ENCODE measurements around the gene CDRT15. TPM values are rescaled to one million over a fixed set of nuclear protein-coding genes. Genes with fewer than 3 reads are reported as not detected.
"Not testable (repeated sequence)": the region's sequence is repeated elsewhere in the genome, so short reads cannot be mapped to it uniquely, and the experiment has no call there.

The CDRT15 gene
- total RNA-seq (not detected), polyA plus RNA-seq (not detected)
- long read RNA-seq, donor 1: 0 reads
- long read RNA-seq, donor 2: 0 reads

GRCh38 chr17:14236762-14237161 lies at the start of gene CDRT15:
Gene CDRT15 (minus strand): TSS chr17:14236862. CDS start chr17:14236833, 29 bp downstream.
- H3K9me3 ChIP-seq (ENCODE audit: control insufficient read depth, low read length); ATAC-seq (ENCODE audit: low FRiP score); DNase-seq; H3K36me3 ChIP-seq (ENCODE audit: control insufficient read depth in 1 of 2, insufficient read depth in 2 of 2, low read length in 1 of 2); intact Hi-C loops (cut with DNase I); H3K4me1 ChIP-seq (ENCODE audit: control insufficient read depth in 1 of 2, insufficient read depth in 2 of 2, low read length in 2 of 2); H3K4me3 ChIP-seq (ENCODE audit: low read length in 2 of 2); H3K27ac ChIP-seq (ENCODE audit: low read depth in 1 of 2, low read length in 2 of 2); H3K27me3 ChIP-seq (ENCODE audit: control insufficient read depth in 1 of 2, insufficient read depth in 2 of 2, low read length in 1 of 2): not testable (repeated sequence)
- 84 to 92% methylated on average over 10 to 11 of the region's 11 CpGs for WGBS, 2 donors

- Histone ChIP-seq H3K36me3 (ENCODE audit: control insufficient read depth in 1 of 2, insufficient read depth in 2 of 2, low read length in 1 of 2) (no peaks in the 10 kb centered on the region), H3K4me3 (ENCODE audit: low read length in 2 of 2) (no peak overlapping the region), H3K27me3 (ENCODE audit: control insufficient read depth in 1 of 2, insufficient read depth in 2 of 2, low read length in 1 of 2) (no peaks in the 10 kb centered on the region), H3K4me1 (ENCODE audit: control insufficient read depth in 1 of 2, insufficient read depth in 2 of 2, low read length in 2 of 2) (no peaks in the 10 kb centered on the region), H3K27ac (ENCODE audit: low read depth in 1 of 2, low read length in 2 of 2) (no peak overlapping the region), H3K9me3 (ENCODE audit: control insufficient read depth, low read length) (peaks cover 1% of the 10 kb centered on the region)
- intact Hi-C loops (cut with DNase I): no loop called here
- no peak for DNase-seq
- 81 to 89% methylated on average over 2 of the region's 2 CpGs for WGBS, 2 donors
- no peak for ATAC-seq (ENCODE audit: low FRiP score)
Measured at GRCh38 chr17:14282726-14283125, 46.1 kb upstream of the CDRT15 start.

GRCh38 chr17:14281530-14281929 lies 44.9 kb upstream of the CDRT15 start:
- H3K36me3 ChIP-seq (ENCODE audit: control insufficient read depth in 1 of 2, insufficient read depth in 2 of 2, low read length in 1 of 2): no peaks in the 10 kb centered on the region
- H3K4me1 ChIP-seq (ENCODE audit: control insufficient read depth in 1 of 2, insufficient read depth in 2 of 2, low read length in 2 of 2): no peaks in the 10 kb centered on the region
- no peak for ATAC-seq (ENCODE audit: low FRiP score)
- DNase-seq: no peak
- H3K9me3 ChIP-seq (ENCODE audit: control insufficient read depth, low read length): peaks cover 3% of the 10 kb centered on the region
- H3K4me3 ChIP-seq (ENCODE audit: low read length in 2 of 2): no peak overlapping the region
- WGBS, 2 donors: 83 to 84% methylated on average over 3 of the region's 3 CpGs
- no peak overlapping the region for H3K27ac ChIP-seq (ENCODE audit: low read depth in 1 of 2, low read length in 2 of 2)
- intact Hi-C loops (cut with DNase I): no loop called here
- no peaks in the 10 kb centered on the region for H3K27me3 ChIP-seq (ENCODE audit: control insufficient read depth in 1 of 2, insufficient read depth in 2 of 2, low read length in 1 of 2)

GRCh38 chr17:14276535-14277250 lies 40.0 kb upstream of the CDRT15 start:
- Histone ChIP-seq H3K4me1 (ENCODE audit: control insufficient read depth in 1 of 2, insufficient read depth in 2 of 2, low read length in 2 of 2) (no peaks in the 10 kb centered on the region), H3K27ac (ENCODE audit: low read depth in 1 of 2, low read length in 2 of 2) (no peak overlapping the region), H3K4me3 (ENCODE audit: low read length in 2 of 2) (no peak overlapping the region), H3K27me3 (ENCODE audit: control insufficient read depth in 1 of 2, insufficient read depth in 2 of 2, low read length in 1 of 2) (no peaks in the 10 kb centered on the region), H3K9me3 (ENCODE audit: control insufficient read depth, low read length) (peaks cover 3% of the 10 kb centered on the region), H3K36me3 (ENCODE audit: control insufficient read depth in 1 of 2, insufficient read depth in 2 of 2, low read length in 1 of 2) (no peaks in the 10 kb centered on the region)
- intact Hi-C loops (cut with DNase I): no loop called here
- ATAC-seq (ENCODE audit: low FRiP score) (no peak), DNase-seq (no peak)
- 72 to 78% methylated on average over 2 of the region's 2 CpGs for WGBS, 2 donors

GRCh38 chr17:14270508-14270907 lies 33.8 kb upstream of the CDRT15 start:
- H3K27ac ChIP-seq (ENCODE audit: low read depth in 1 of 2, low read length in 2 of 2): no peak overlapping the region
- no peaks in the 10 kb centered on the region for H3K27me3 ChIP-seq (ENCODE audit: control insufficient read depth in 1 of 2, insufficient read depth in 2 of 2, low read length in 1 of 2)
- intact Hi-C loops (cut with DNase I): no loop called here
- DNase-seq (no peak), ATAC-seq (ENCODE audit: low FRiP score) (no peak)
- no peaks in the 10 kb centered on the region for H3K36me3 ChIP-seq (ENCODE audit: control insufficient read depth in 1 of 2, insufficient read depth in 2 of 2, low read length in 1 of 2)
- H3K4me3 ChIP-seq (ENCODE audit: low read length in 2 of 2): no peak overlapping the region
- WGBS, 2 donors: 73 to 78% methylated on average over 2 of the region's 2 CpGs
- H3K4me1 ChIP-seq (ENCODE audit: control insufficient read depth in 1 of 2, insufficient read depth in 2 of 2, low read length in 2 of 2): no peaks in the 10 kb centered on the region
- peaks cover 4% of the 10 kb centered on the region for H3K9me3 ChIP-seq (ENCODE audit: control insufficient read depth, low read length)

GRCh38 chr17:14269473-14269872 lies 32.8 kb upstream of the CDRT15 start:
- H3K9me3 ChIP-seq (ENCODE audit: control insufficient read depth, low read length): peaks cover 4% of the 10 kb centered on the region
- ATAC-seq (ENCODE audit: low FRiP score) (no peak), DNase-seq (no peak)
- H3K36me3 ChIP-seq (ENCODE audit: control insufficient read depth in 1 of 2, insufficient read depth in 2 of 2, low read length in 1 of 2): no peaks in the 10 kb centered on the region
- H3K4me3 ChIP-seq (ENCODE audit: low read length in 2 of 2): no peak overlapping the region
- no peaks in the 10 kb centered on the region for H3K27me3 ChIP-seq (ENCODE audit: control insufficient read depth in 1 of 2, insufficient read depth in 2 of 2, low read length in 1 of 2)
- H3K27ac ChIP-seq (ENCODE audit: low read depth in 1 of 2, low read length in 2 of 2): no peak overlapping the region
- intact Hi-C loops (cut with DNase I): no loop called here
- WGBS, 2 donors: 50 to 56% methylated on average over 5 of the region's 5 CpGs
- H3K4me1 ChIP-seq (ENCODE audit: control insufficient read depth in 1 of 2, insufficient read depth in 2 of 2, low read length in 2 of 2): no peaks in the 10 kb centered on the region

- Histone ChIP-seq H3K4me1 (ENCODE audit: control insufficient read depth in 1 of 2, insufficient read depth in 2 of 2, low read length in 2 of 2) (no peaks in the 10 kb centered on the region), H3K4me3 (ENCODE audit: low read length in 2 of 2) (no peak overlapping the region), H3K27ac (ENCODE audit: low read depth in 1 of 2, low read length in 2 of 2) (no peak overlapping the region), H3K27me3 (ENCODE audit: control insufficient read depth in 1 of 2, insufficient read depth in 2 of 2, low read length in 1 of 2) (no peaks in the 10 kb centered on the region), H3K9me3 (ENCODE audit: control insufficient read depth, low read length) (peaks cover 4% of the 10 kb centered on the region), H3K36me3 (ENCODE audit: control insufficient read depth in 1 of 2, insufficient read depth in 2 of 2, low read length in 1 of 2) (no peaks in the 10 kb centered on the region)
- intact Hi-C loops (cut with DNase I): no loop called here
- WGBS, 2 donors: 67 to 84% methylated on average over 2 of the region's 2 CpGs
- ATAC-seq (ENCODE audit: low FRiP score): no peak
- DNase-seq: no peak
Measured at GRCh38 chr17:14268264-14268663, 31.6 kb upstream of the CDRT15 start.

- Histone ChIP-seq H3K4me1 (ENCODE audit: control insufficient read depth in 1 of 2, insufficient read depth in 2 of 2, low read length in 2 of 2) (no peaks in the 10 kb centered on the region), H3K4me3 (ENCODE audit: low read length in 2 of 2) (no peak overlapping the region), H3K9me3 (ENCODE audit: control insufficient read depth, low read length) (no peaks in the 10 kb centered on the region), H3K27ac (ENCODE audit: low read depth in 1 of 2, low read length in 2 of 2) (no peak overlapping the region), H3K27me3 (ENCODE audit: control insufficient read depth in 1 of 2, insufficient read depth in 2 of 2, low read length in 1 of 2) (no peaks in the 10 kb centered on the region), H3K36me3 (ENCODE audit: control insufficient read depth in 1 of 2, insufficient read depth in 2 of 2, low read length in 1 of 2) (no peaks in the 10 kb centered on the region)
- ATAC-seq (ENCODE audit: low FRiP score): no peak
- intact Hi-C loops (cut with DNase I): no loop called here
- DNase-seq: no peak
- WGBS, 2 donors: 91 to 94% methylated on average over 5 of the region's 5 CpGs
Measured at GRCh38 chr17:14261406-14261805, 24.7 kb upstream of the CDRT15 start.

- no peaks in the 10 kb centered on the region for H3K4me1 ChIP-seq (ENCODE audit: control insufficient read depth in 1 of 2, insufficient read depth in 2 of 2, low read length in 2 of 2)
- 90 to 91% methylated on average over 3 of the region's 3 CpGs for WGBS, 2 donors
- no peak for ATAC-seq (ENCODE audit: low FRiP score)
Measured at GRCh38 chr17:14245629-14246028, 9.0 kb upstream of the CDRT15 start.

More at GRCh38 chr17:14245629-14246028, 9.0 kb upstream of the CDRT15 start:
- H3K36me3 ChIP-seq (ENCODE audit: control insufficient read depth in 1 of 2, insufficient read depth in 2 of 2, low read length in 1 of 2): no peaks in the 10 kb centered on the region
- intact Hi-C loops (cut with DNase I): no loop called here
- H3K27ac ChIP-seq (ENCODE audit: low read depth in 1 of 2, low read length in 2 of 2): no peak overlapping the region
- no peaks in the 10 kb centered on the region for H3K27me3 ChIP-seq (ENCODE audit: control insufficient read depth in 1 of 2, insufficient read depth in 2 of 2, low read length in 1 of 2)
- no peak overlapping the region for H3K4me3 ChIP-seq (ENCODE audit: low read length in 2 of 2)
- no peak for DNase-seq
- no peaks in the 10 kb centered on the region for H3K9me3 ChIP-seq (ENCODE audit: control insufficient read depth, low read length)
